Choroid plexus epithelial cell (primary cell): ENCODE data around the gene NETO1.

ENCODE experiments used
- DNase-seq: peaks from one replicate; pipeline ENCODE4 v3.0.0-alpha.2; 2010; ENCODE audit warnings: low read depth
- H3K4me3 ChIP-seq: 2 replicates; pipeline ENCODE4 v1.5.1; 2011; ENCODE audit warnings: low read depth, mild to moderate bottlenecking, control low read depth, low read length, moderate library complexity
- CTCF ChIP-seq: conservative IDR thresholded peaks from 2 replicates; pipeline ENCODE4 v1.5.1; 2011; ENCODE audit warnings: low read depth, mild to moderate bottlenecking, control low read depth, inconsistent platforms, low read length, moderate library complexity

NETO1 gene

GRCh38 chr18:72867746-72868584, at the start of gene NETO1:
Gene NETO1, minus strand, starts transcription at chr18:72867987. Its CDS starts 696 bp downstream, at chr18:72867291.
- DNase-seq, result peak; percentile 7
- no peak for TF ChIP-seq CTCF
- H3K4me3 ChIP-seq, result peak within 1 kb of the TSS; percentile 44

- H3K4me3 ChIP-seq, result no peak overlapping the region
- no peak for TF ChIP-seq CTCF
- DNase-seq, result peak; percentile 2
Observed at GRCh38 chr18:72910045-72910444, 42.3 kb upstream of the NETO1 start.

GRCh38 chr18:72908181-72908580, 40.4 kb upstream of the NETO1 start:
- no peak for DNase-seq
- H3K4me3 ChIP-seq, result no peak overlapping the region
- no peak for TF ChIP-seq CTCF

- no peak for TF ChIP-seq CTCF
- no peak overlapping the region for H3K4me3 ChIP-seq
- DNase-seq, result no peak
Observed at GRCh38 chr18:72903033-72903432, 35.2 kb upstream of the NETO1 start.

- no peak overlapping the region for H3K4me3 ChIP-seq
- DNase-seq, result no peak
- TF ChIP-seq CTCF, result no peak
Observed at GRCh38 chr18:72899338-72899737, 31.6 kb upstream of the NETO1 start.

GRCh38 chr18:72898870-72899269, 31.1 kb upstream of the NETO1 start:
- no peak for TF ChIP-seq CTCF
- H3K4me3 ChIP-seq, result no peak overlapping the region
- no peak for DNase-seq

GRCh38 chr18:72895548-72895947, 27.8 kb upstream of the NETO1 start:
- TF ChIP-seq CTCF, result no peak
- DNase-seq, result peak; percentile 27
- no peak overlapping the region for H3K4me3 ChIP-seq
